Tibial artery (tissue), 4 donors: Measurements from ENCODE around the gene NKX6-2.

ENCODE experiments used
- DNase-seq, 2 donors: peaks; one replicate each; pipeline ENCODE4 v3.0.0-alpha.2; 2019
- H3K27ac ChIP-seq, 2 donors: fragments of 200-600 bp; sonication (generic) in 1 of 2; 1 replicate in 1 of 2; 2 replicates in 1 of 2; pipeline ENCODE4 v1.5.1; 2018 to 2019; ENCODE audit warnings: mild to moderate bottlenecking in 1 of 2
- H3K27me3 ChIP-seq, 2 donors: fragments of 200-600 bp; sonication (generic) in 1 of 2; one replicate each; pipeline versions ENCODE4 v1.5.1 to v1.6.0; 2016 to 2019
- H3K36me3 ChIP-seq, 3 donors: fragments of 200-600 bp; sonication (generic) in 2 of 3; one replicate each; pipeline ENCODE4 v1.5.1; 2016 to 2019; ENCODE audit warnings: mild to moderate bottlenecking in 2 of 3
- H3K4me1 ChIP-seq, 4 donors: fragments of 200-600 bp; sonication (generic) in 2 of 4; 1 replicate in 3 of 4; 2 replicates in 1 of 4; pipeline ENCODE4 v1.5.1; 2016 to 2019
- H3K4me3 ChIP-seq, 2 donors: fragments of 200-600 bp; sonication (generic) in 1 of 2; 1 replicate in 1 of 2; 2 replicates in 1 of 2; pipeline ENCODE4 v1.5.1; 2018 to 2019; ENCODE audit warnings: mild to moderate bottlenecking in 2 of 2
- H3K9me3 ChIP-seq, 3 donors: fragments of 200-600 bp; sonication (generic) in 1 of 3; one replicate each; pipeline ENCODE4 v1.5.1; 2016 to 2019
- CTCF ChIP-seq, 2 experiments: fragments of 200-600 bp in 1 of 2; fragments of 450-650 bp in 1 of 2; IDR thresholded peaks; one replicate each; pipeline ENCODE4 v1.5.1; 2017 to 2019; ENCODE audit warnings: antibody characterized with exemption in 2 of 2, mild to moderate bottlenecking in 1 of 2, moderate library complexity in 1 of 2
- intact Hi-C: fragments of 100-400 bp; cut with DNase I; formaldehyde crosslinking; loops from one replicate; pipeline ENCODE4 v1.15.0; 2023; ENCODE audit warnings: low total_unique reads

The NKX6-2 gene

GRCh38 chr10:132733926-132734325 is 52.0 kb downstream of the NKX6-2 start:
- Histone ChIP-seq H3K4me1 (no peaks in the 10 kb centered on the region), H3K27ac (no peak overlapping the region), H3K36me3 (peaks cover 0 to 70% (median 31%) of the 10 kb centered on the region in 3 donors), H3K4me3 (no peak overlapping the region), H3K27me3 (no peaks in the 10 kb centered on the region), H3K9me3 (no peaks in the 10 kb centered on the region)
- DNase-seq, result no peak
- intact Hi-C loops, result no loop called here
- no peak for TF ChIP-seq CTCF (IDR thresholded peaks at IDR 0.05)
